ENCODE results near the gene SLC38A11.
"Not testable (repeated sequence)": the region's sequence is repeated elsewhere in the genome, so short reads cannot be mapped to it uniquely, and the experiment has no call there.

DNA sequence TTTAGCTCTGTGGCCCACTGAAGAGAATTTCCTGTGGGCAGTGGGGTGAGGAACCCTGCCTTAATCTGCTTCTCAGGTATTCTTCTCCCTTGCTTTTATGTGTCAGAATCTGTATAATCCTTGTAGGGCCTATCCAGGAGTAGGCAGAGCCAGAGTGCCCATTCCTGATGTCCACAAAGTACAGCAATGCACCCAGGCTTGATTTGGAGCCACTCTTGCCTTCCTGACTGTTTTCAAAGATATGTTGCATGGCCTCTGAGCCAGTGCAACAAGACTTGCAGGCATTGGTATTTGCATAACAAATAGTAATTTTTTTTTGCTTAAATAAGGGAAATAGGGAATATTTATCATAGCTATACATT lies 36.7 kb upstream of the SLC38A11 start:
- TF ChIP-seq HOXA7 (CRISPR knock-in tag; IDR thresholded peaks at IDR 0.05; ENCODE audit: borderline replicate concordance); ZNF341 (tag by site-specific recombination; IDR thresholded peaks at IDR 0.05; ENCODE audit: low read depth); ZNF274 (IDR thresholded peaks at IDR 0.05; ENCODE audit: low read length); ZNF274 (tag by site-specific recombination; IDR thresholded peaks at IDR 0.05; ENCODE audit: borderline replicate concordance); ZNF549 (tag by site-specific recombination; IDR thresholded peaks at IDR 0.05); ZNF701 (tag by site-specific recombination; IDR thresholded peaks at IDR 0.05); ZNF777 (tag by site-specific recombination; IDR thresholded peaks at IDR 0.05; ENCODE audit: borderline replicate concordance); TCF7L2 (IDR thresholded peaks at IDR 0.05; ENCODE audit: borderline replicate concordance, low read depth, low read length); ZNF76 (tag by site-specific recombination; IDR thresholded peaks at IDR 0.05; ENCODE audit: borderline replicate concordance, low read depth); MYNN (tag by site-specific recombination; IDR thresholded peaks at IDR 0.05; ENCODE audit: borderline replicate concordance); YY1 (tag by site-specific recombination; IDR thresholded peaks at IDR 0.05): not testable (repeated sequence)
- TF ChIP-seq, protein P1, sequence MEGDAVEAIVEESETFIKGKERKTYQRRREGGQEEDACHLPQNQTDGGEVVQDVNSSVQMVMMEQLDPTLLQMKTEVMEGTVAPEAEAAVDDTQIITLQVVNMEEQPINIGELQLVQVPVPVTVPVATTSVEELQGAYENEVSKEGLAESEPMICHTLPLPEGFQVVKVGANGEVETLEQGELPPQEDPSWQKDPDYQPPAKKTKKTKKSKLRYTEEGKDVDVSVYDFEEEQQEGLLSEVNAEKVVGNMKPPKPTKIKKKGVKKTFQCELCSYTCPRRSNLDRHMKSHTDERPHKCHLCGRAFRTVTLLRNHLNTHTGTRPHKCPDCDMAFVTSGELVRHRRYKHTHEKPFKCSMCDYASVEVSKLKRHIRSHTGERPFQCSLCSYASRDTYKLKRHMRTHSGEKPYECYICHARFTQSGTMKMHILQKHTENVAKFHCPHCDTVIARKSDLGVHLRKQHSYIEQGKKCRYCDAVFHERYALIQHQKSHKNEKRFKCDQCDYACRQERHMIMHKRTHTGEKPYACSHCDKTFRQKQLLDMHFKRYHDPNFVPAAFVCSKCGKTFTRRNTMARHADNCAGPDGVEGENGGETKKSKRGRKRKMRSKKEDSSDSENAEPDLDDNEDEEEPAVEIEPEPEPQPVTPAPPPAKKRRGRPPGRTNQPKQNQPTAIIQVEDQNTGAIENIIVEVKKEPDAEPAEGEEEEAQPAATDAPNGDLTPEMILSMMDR (tag by site-specific recombination; IDR thresholded peaks at IDR 0.05), result not testable (repeated sequence)
- TF ChIP-seq, protein P2, sequence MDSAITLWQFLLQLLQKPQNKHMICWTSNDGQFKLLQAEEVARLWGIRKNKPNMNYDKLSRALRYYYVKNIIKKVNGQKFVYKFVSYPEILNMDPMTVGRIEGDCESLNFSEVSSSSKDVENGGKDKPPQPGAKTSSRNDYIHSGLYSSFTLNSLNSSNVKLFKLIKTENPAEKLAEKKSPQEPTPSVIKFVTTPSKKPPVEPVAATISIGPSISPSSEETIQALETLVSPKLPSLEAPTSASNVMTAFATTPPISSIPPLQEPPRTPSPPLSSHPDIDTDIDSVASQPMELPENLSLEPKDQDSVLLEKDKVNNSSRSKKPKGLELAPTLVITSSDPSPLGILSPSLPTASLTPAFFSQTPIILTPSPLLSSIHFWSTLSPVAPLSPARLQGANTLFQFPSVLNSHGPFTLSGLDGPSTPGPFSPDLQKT (IDR thresholded peaks at IDR 0.05; ENCODE audit: borderline replicate concordance, low read depth, low read length), result not testable (repeated sequence)
- TF ChIP-seq, protein P3, sequence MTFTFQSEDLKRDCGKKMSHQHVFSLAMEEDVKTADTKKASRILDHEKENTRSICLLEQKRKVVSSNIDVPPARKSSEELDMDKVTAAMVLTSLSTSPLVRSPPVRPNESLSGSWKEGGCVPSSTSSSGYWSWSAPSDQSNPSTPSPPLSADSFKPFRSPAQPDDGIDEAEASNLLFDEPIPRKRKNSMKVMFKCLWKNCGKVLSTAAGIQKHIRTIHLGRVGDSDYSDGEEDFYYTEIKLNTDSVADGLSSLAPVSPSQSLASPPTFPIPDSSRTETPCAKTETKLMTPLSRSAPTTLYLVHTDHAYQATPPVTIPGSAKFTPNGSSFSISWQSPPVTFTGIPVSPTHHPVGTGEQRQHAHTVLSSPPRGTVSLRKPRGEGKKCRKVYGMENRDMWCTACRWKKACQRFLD (tag by site-specific recombination; IDR thresholded peaks at IDR 0.05), result not testable (repeated sequence)
